ENCODE data around the gene C6. TPM values are rescaled to one million over a fixed set of nuclear protein-coding genes. Genes with fewer than 3 reads are reported as not detected.

C6 gene
- total RNA-seq (2022; extraction: Qiagen RNA extraction; ENCODE audit: low read depth), result not detected in 5 replicates

GRCh38 chr5:41213340-41213739, at the start of gene C6:
Gene C6, minus strand, starts transcription at chr5:41213532. Its CDS starts 10,302 bp downstream, at chr5:41203230.

Other genes starting within 250 kb of the C6 start
- not detected in 5 replicates for gene MROH2B, start 142.2 kb downstream of the C6 start, total RNA-seq (2022; extraction: Qiagen RNA extraction; ENCODE audit: low read depth)

Measured in A549 treated with RU486 at 1 μM for 4 hours (cell line).